Fibroblast of lung (primary cell): Measurements from ENCODE around the gene S1PR1. TPM values are rescaled to one million over a fixed set of nuclear protein-coding genes. Genes with fewer than 3 reads are reported as not detected.

Source experiments
- DNase-seq, 2 donors: peaks; one replicate each; pipeline versions ENCODE4 v3.0.0 to v3.0.0-alpha.2; 2010; ENCODE audit warnings: low read depth in 2 of 2
- H2AFZ ChIP-seq: 2 replicates; pipeline ENCODE4 v1.5.1; 2012; ENCODE audit warnings: low read length, control low read depth, inconsistent platforms
- H3K27ac ChIP-seq: 2 replicates; pipeline ENCODE4 v1.5.1; 2011; ENCODE audit warnings: low read length, control low read depth; ENCODE audit not compliant: insufficient read depth
- H3K27me3 ChIP-seq: 2 replicates; pipeline ENCODE4 v1.5.1; 2011; ENCODE audit warnings: mild to moderate bottlenecking, low read length; ENCODE audit not compliant: control insufficient read depth, insufficient read depth
- H3K36me3 ChIP-seq: 2 replicates; pipeline ENCODE4 v1.5.1; 2011; ENCODE audit warnings: low read length; ENCODE audit not compliant: control insufficient read depth, insufficient read depth
- H3K4me1 ChIP-seq: 2 replicates; pipeline ENCODE4 v1.5.1; 2011; ENCODE audit warnings: low read length; ENCODE audit not compliant: control insufficient read depth, insufficient read depth; ENCODE audit errors: extremely low read depth
- H3K4me2 ChIP-seq: 2 replicates; pipeline ENCODE4 v1.5.1; 2011; ENCODE audit warnings: low read length, control low read depth; ENCODE audit not compliant: insufficient read depth; ENCODE audit errors: extremely low read depth
- H3K4me3 ChIP-seq, 4 experiments: fragments of 200-600 bp in 1 of 4; sonication (generic) in 1 of 4; replicated peaks in 1 of 4; 2 replicates each; pipeline ENCODE4 v1.5.1; 2011 to 2016; ENCODE audit warnings: low read length in 4 of 4, low read depth in 3 of 4, mild to moderate bottlenecking in 3 of 4, control low read depth in 2 of 4, inconsistent platforms in 1 of 4, mixed read lengths in 1 of 4; ENCODE audit not compliant: insufficient read depth in 1 of 4; ENCODE audit errors: control extremely low read depth in 1 of 4
- H3K79me2 ChIP-seq: 2 replicates; pipeline ENCODE4 v1.5.1; 2012; ENCODE audit warnings: mild to moderate bottlenecking, low read length, inconsistent platforms; ENCODE audit not compliant: control insufficient read depth, insufficient read depth
- H3K9ac ChIP-seq: 2 replicates; pipeline ENCODE4 v1.5.1; 2011; ENCODE audit warnings: mild to moderate bottlenecking, low read length, control low read depth; ENCODE audit not compliant: insufficient read depth
- H3K9me3 ChIP-seq: 2 replicates; pipeline ENCODE4 v1.5.1; 2012; ENCODE audit warnings: low read depth, low read length; ENCODE audit not compliant: control insufficient read depth, insufficient read depth
- H4K20me1 ChIP-seq: 2 replicates; pipeline ENCODE4 v1.5.1; 2011; ENCODE audit warnings: low read length; ENCODE audit not compliant: control insufficient read depth, insufficient read depth; ENCODE audit errors: extremely low read depth
- EZH2 ChIP-seq: IDR thresholded peaks from 2 replicates; pipeline ENCODE4 v1.5.1; 2012; ENCODE audit warnings: low read length, control low read depth, mild to moderate bottlenecking; ENCODE audit errors: missing control alignments
- polyA plus RNA-seq, 2 donors: library from polyadenylated mRNA; depleted of rRNA in 1 of 2; stranded (reverse) in 1 of 2; unstranded in 1 of 2; fragments of >200 nt; gene quantifications; 2 replicates each; pipeline ENCODE4 v1.2.1, GENCODE V29; 2011 to 2012; ENCODE audit warnings: missing spikeins in 1 of 2
- total RNA-seq: library from RNA; depleted of rRNA; stranded (reverse); fragments of >200 nt; gene quantifications from 2 replicates; pipeline ENCODE4 v1.2.1, GENCODE V29; 2014
- TF ChIP-seq, protein P1 (sequence below), 2 donors: IDR thresholded peaks in 1 of 2; conservative IDR thresholded peaks in 1 of 2; 1 replicate in 1 of 2; 2 replicates in 1 of 2; pipeline ENCODE4 v1.5.1; 2011 to 2012; ENCODE audit warnings: low read length in 2 of 2, control low read depth in 1 of 2, inconsistent platforms in 1 of 2, low read depth in 1 of 2, mild to moderate bottlenecking in 1 of 2

Gene S1PR1
- total and polyA plus RNA-seq, 2 donors (not counting 1 experiment from before 2014, with no cell fraction given): 6.2 to 10.4 TPM

DNA sequence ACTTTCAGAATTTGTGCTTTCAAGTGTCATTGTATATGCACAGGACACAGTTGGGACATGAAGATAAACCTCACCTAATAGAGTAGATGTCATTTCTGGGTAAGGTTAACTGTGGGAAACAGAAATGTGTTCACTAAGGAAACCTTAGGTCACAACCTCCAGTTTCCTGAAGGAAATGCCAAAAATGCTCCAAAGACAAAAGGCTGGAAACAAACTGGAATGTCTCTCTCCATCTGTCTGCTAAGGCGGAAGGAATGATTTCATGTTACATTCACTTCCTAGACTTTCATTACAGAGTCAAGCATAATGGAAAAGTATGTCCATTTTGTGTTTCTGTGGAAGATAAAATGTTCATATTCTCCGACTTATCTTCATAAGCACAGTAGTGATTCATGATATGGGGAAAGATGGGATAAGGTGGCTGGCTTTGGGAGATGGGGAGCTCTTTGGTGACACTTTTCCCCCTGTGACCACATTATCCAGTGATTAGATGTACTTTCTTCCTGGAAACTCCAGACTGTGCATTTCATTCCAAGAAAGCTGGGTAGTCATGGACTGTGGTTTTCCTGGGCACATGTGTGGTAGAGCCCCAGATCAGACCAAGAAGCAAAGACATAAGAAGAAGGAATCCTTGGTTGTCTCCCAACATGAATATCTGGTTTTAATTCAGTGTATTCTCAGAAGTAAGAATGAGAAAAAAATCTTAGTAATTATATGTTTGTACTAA lies 5.7 kb downstream of the S1PR1 start:
- no peaks in the 10 kb centered on the region for H4K20me1 ChIP-seq
- no peak overlapping the region for H3K4me3 ChIP-seq
- no peak for DNase-seq
- H2AFZ ChIP-seq: no peak overlapping the region
- H3K36me3 ChIP-seq: no peaks in the 10 kb centered on the region
- no peak overlapping the region for H3K4me2 ChIP-seq
- H3K9ac ChIP-seq: no peak overlapping the region
- no peaks in the 10 kb centered on the region for H3K27me3 ChIP-seq
- H3K4me1 ChIP-seq: no peaks in the 10 kb centered on the region
- no peak overlapping the region for H3K27ac ChIP-seq
- H3K79me2 ChIP-seq: no peaks in the 10 kb centered on the region
- H3K9me3 ChIP-seq: no peaks in the 10 kb centered on the region
- TF ChIP-seq EZH2: no peak
- TF ChIP-seq, protein P1, sequence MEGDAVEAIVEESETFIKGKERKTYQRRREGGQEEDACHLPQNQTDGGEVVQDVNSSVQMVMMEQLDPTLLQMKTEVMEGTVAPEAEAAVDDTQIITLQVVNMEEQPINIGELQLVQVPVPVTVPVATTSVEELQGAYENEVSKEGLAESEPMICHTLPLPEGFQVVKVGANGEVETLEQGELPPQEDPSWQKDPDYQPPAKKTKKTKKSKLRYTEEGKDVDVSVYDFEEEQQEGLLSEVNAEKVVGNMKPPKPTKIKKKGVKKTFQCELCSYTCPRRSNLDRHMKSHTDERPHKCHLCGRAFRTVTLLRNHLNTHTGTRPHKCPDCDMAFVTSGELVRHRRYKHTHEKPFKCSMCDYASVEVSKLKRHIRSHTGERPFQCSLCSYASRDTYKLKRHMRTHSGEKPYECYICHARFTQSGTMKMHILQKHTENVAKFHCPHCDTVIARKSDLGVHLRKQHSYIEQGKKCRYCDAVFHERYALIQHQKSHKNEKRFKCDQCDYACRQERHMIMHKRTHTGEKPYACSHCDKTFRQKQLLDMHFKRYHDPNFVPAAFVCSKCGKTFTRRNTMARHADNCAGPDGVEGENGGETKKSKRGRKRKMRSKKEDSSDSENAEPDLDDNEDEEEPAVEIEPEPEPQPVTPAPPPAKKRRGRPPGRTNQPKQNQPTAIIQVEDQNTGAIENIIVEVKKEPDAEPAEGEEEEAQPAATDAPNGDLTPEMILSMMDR (conservative IDR thresholded peaks at IDR 0.05 in 1 of 2, IDR thresholded peaks at IDR 0.05 in 1 of 2; ENCODE audit: low read depth in 1 of 2, low read length in 2 of 2): no peak

DNA sequence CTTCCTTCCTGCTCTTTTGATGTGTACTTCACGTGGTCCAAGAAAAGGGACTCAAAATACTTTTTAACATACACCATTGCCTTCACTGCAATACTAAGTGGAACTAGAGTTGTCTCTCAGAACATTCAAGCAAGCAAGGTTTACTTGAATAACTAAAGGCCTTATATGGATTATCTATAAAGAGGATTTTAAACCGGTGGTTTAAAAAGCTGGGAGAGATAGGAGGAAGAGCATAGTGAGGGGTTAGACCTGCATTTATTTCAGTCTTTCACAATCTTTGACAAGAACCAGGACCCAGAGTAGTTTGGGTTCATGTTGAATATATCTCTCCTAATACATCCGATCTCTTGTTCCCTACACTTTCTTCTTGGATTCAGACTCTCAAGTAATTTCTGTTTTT lies 6.9 kb downstream of the S1PR1 start:
- no peak overlapping the region for H3K27ac ChIP-seq
- no peak for TF ChIP-seq EZH2
- TF ChIP-seq, protein P1 (conservative IDR thresholded peaks at IDR 0.05 in 1 of 2, IDR thresholded peaks at IDR 0.05 in 1 of 2; ENCODE audit: low read depth in 1 of 2, low read length in 2 of 2): no peak
- H4K20me1 ChIP-seq: no peaks in the 10 kb centered on the region
- no peaks in the 10 kb centered on the region for H3K27me3 ChIP-seq
- H2AFZ ChIP-seq: no peak overlapping the region
- H3K4me3 ChIP-seq: no peak overlapping the region
- no peaks in the 10 kb centered on the region for H3K36me3 ChIP-seq
- no peak overlapping the region for H3K9ac ChIP-seq
- no peak for DNase-seq
- H3K4me2 ChIP-seq: no peak overlapping the region
- no peaks in the 10 kb centered on the region for H3K9me3 ChIP-seq
- no peaks in the 10 kb centered on the region for H3K4me1 ChIP-seq
- H3K79me2 ChIP-seq: no peaks in the 10 kb centered on the region

DNA sequence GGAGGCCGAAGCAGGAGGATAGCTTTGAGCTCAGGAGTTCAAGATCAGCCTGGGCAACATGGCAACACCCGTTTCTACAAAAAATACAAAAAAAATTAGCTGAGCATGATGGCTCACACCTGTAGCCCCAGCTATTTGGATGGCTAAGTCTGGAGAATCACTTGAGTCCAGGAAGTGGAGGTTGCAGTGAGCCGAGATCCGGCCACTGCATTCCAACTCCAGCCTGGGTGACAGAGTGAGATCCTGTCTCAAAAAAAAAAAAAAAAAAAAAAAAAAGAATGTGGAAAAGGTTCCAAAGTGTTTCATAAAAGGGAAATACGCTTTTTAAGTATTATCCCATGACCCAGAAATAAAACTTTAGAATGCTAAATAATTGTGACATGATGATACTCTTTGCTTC lies 8.0 kb downstream of the S1PR1 start:
- Histone ChIP-seq H3K27me3 (no peaks in the 10 kb centered on the region), H3K9ac (no peak overlapping the region), H3K4me2 (no peak overlapping the region), H2AFZ (no peak overlapping the region), H3K9me3 (no peaks in the 10 kb centered on the region), H4K20me1 (no peaks in the 10 kb centered on the region), H3K79me2 (no peaks in the 10 kb centered on the region), H3K36me3 (no peaks in the 10 kb centered on the region), H3K27ac (no peak overlapping the region), H3K4me3 (no peak overlapping the region), H3K4me1 (no peaks in the 10 kb centered on the region)
- TF ChIP-seq, protein P1 (conservative IDR thresholded peaks at IDR 0.05 in 1 of 2, IDR thresholded peaks at IDR 0.05 in 1 of 2; ENCODE audit: low read depth in 1 of 2, low read length in 2 of 2): no peak
- TF ChIP-seq EZH2: no peak
- DNase-seq: no peak
